HEK293T (cell line): Measurements from ENCODE around the gene BET1.

Source experiments
- CTCF ChIA-PET: fragments of 350-600 bp; formaldehyde crosslinking; extraction: SDS; loops from one replicate; lab custom pipeline; 2021; ENCODE audit warnings: antibody characterized with exemption, inconsistent platforms; lab: Yijun Ruan, JAX
- POLR2A ChIA-PET: fragments of 350-600 bp; formaldehyde crosslinking; extraction: SDS; loops from one replicate; lab custom pipeline; 2020; ENCODE audit warnings: antibody characterized with exemption, inconsistent platforms; lab: Yijun Ruan, JAX
- DNase-seq: peaks from one replicate; pipeline ENCODE4 v3.0.0; 2012; ENCODE audit warnings: mixed read lengths; ENCODE audit errors: extremely low spot score
- ARNT ChIP-seq: fragments of 450-650 bp; IDR thresholded peaks from 2 replicates; pipeline ENCODE4 v1.6.1; 2017; ENCODE audit warnings: mild to moderate bottlenecking
- BHLHE40 ChIP-seq: fragments of 450-650 bp; IDR thresholded peaks from 2 replicates; pipeline ENCODE4 v1.6.1; 2016; ENCODE audit warnings: mild to moderate bottlenecking, moderate library complexity, borderline replicate concordance
- CTBP1 ChIP-seq: fragments of 450-650 bp; IDR thresholded peaks from 2 replicates; pipeline ENCODE4 v1.6.1; 2016; ENCODE audit warnings: borderline replicate concordance
- ELF4 ChIP-seq: fragments of 450-650 bp; IDR thresholded peaks from 2 replicates; pipeline ENCODE4 v1.6.1; 2017; ENCODE audit warnings: antibody characterized with exemption
- FOXA1 ChIP-seq: fragments of 450-650 bp; IDR thresholded peaks from 2 replicates; pipeline ENCODE4 v1.6.1; 2016; ENCODE audit warnings: mild to moderate bottlenecking
- FOXK2 ChIP-seq: fragments of 450-650 bp; IDR thresholded peaks from 2 replicates; pipeline ENCODE4 v1.6.1; 2016; ENCODE audit warnings: mild to moderate bottlenecking
- FOXM1 ChIP-seq: fragments of 450-650 bp; IDR thresholded peaks from 2 replicates; pipeline ENCODE4 v1.6.1; 2017; ENCODE audit warnings: mild to moderate bottlenecking, borderline replicate concordance
- HDGF ChIP-seq: fragments of 450-650 bp; IDR thresholded peaks from 2 replicates; pipeline ENCODE4 v1.6.1; 2017; ENCODE audit warnings: antibody characterized with exemption, borderline replicate concordance
- L3MBTL2 ChIP-seq: fragments of 450-650 bp; conservative IDR thresholded peaks from 2 replicates; pipeline ENCODE4 v1.6.1; 2016; ENCODE audit warnings: mild to moderate bottlenecking
- LEF1 ChIP-seq: fragments of 450-650 bp; IDR thresholded peaks from 2 replicates; pipeline ENCODE4 v1.6.1; 2017; ENCODE audit warnings: mild to moderate bottlenecking, borderline replicate concordance
- NFRKB ChIP-seq: fragments of 450-650 bp; IDR thresholded peaks from 2 replicates; pipeline ENCODE4 v1.6.1; 2016; ENCODE audit warnings: mild to moderate bottlenecking, moderate library complexity
- PKNOX1 ChIP-seq: fragments of 450-650 bp; IDR thresholded peaks from 2 replicates; pipeline ENCODE4 v1.6.1; 2016
- SP1 ChIP-seq: fragments of 450-650 bp; IDR thresholded peaks from 2 replicates; pipeline ENCODE4 v1.6.1; 2017
- SUZ12 ChIP-seq: fragments of 450-650 bp; IDR thresholded peaks from 2 replicates; pipeline ENCODE4 v1.6.1; 2016; ENCODE audit warnings: mild to moderate bottlenecking
- TARDBP ChIP-seq: fragments of 450-650 bp; IDR thresholded peaks from 2 replicates; pipeline ENCODE4 v1.6.1; 2016
- ZNF384 ChIP-seq: fragments of 450-650 bp; IDR thresholded peaks from 2 replicates; pipeline ENCODE4 v1.6.1; 2016

BET1 gene

GRCh38 chr7:93955304-93955703 is 48.9 kb downstream of the BET1 start:
- no peak for DNase-seq
- POLR2A ChIA-PET, result no interaction called here
- CTCF ChIA-PET, result no interaction called here
- no peak for TF ChIP-seq HDGF
- TF ChIP-seq ELF4, result no peak
- no peak for TF ChIP-seq CTBP1

- CTCF ChIA-PET, result no interaction called here
- DNase-seq, result no peak
- TF ChIP-seq ARNT (no peak), CTBP1 (no peak), NFRKB (no peak), PKNOX1 (no peak), BHLHE40 (no peak), FOXK2 (no peak), FOXA1 (no peak), FOXM1 (no peak)
- POLR2A ChIA-PET, result no interaction called here
These were observed 54.7 kb downstream of the BET1 start for GRCh38 chr7:93949423-93949822.

GRCh38 chr7:93948873-93949272 is 55.3 kb downstream of the BET1 start:
- no peak for TF ChIP-seq FOXM1
- TF ChIP-seq ZNF384, result no peak
- no peak for TF ChIP-seq ARNT
- no peak for TF ChIP-seq HDGF
- TF ChIP-seq NFRKB, result no peak
- POLR2A ChIA-PET, result no interaction called here
- DNase-seq, result no peak
- CTCF ChIA-PET, result no interaction called here

GRCh38 chr7:93948106-93948505 is 56.0 kb downstream of the BET1 start:
- CTCF ChIA-PET, result no interaction called here

GRCh38 chr7:93945756-93946535 is 58.2 kb downstream of the BET1 start:
- ChIA-PET POLR2A (interaction anchor here (0.6 kb wide), 1 partner anchor 626 kb away, joined by 3 read pairs; no protein-coding TSS in a partner anchor), CTCF (no interaction called here)
- no peak for TF ChIP-seq ARNT
- TF ChIP-seq ZNF384, result no peak
- TF ChIP-seq ELF4, result no peak
- no peak for TF ChIP-seq BHLHE40
- no peak for TF ChIP-seq SUZ12
- TF ChIP-seq SP1, result no peak
- TF ChIP-seq NFRKB, result no peak
- TF ChIP-seq L3MBTL2, result no peak
- no peak for TF ChIP-seq LEF1
- no peak for TF ChIP-seq FOXK2
- no peak for TF ChIP-seq FOXM1
- TF ChIP-seq TARDBP, result no peak
- no peak for TF ChIP-seq HDGF
- TF ChIP-seq FOXA1, result no peak
- TF ChIP-seq PKNOX1, result no peak
- TF ChIP-seq CTBP1, result no peak
- no peak for DNase-seq

More at GRCh38 chr7:93948106-93948505, 56.0 kb downstream of the BET1 start:
- DNase-seq, result no peak
- TF ChIP-seq L3MBTL2 (no peak), FOXK2 (no peak), PKNOX1 (no peak), HDGF (no peak), ARNT (no peak), SUZ12 (no peak), ELF4 (no peak), FOXA1 (no peak), SP1 (no peak), TARDBP (no peak), LEF1 (no peak), BHLHE40 (no peak), NFRKB (no peak)
- POLR2A ChIA-PET, result no interaction called here

GRCh38 chr7:93945083-93945482 is 59.1 kb downstream of the BET1 start:
- POLR2A ChIA-PET, result interaction anchor here (0.6 kb wide), 1 partner anchor 627 kb away, joined by 3 read pairs; no protein-coding TSS in a partner anchor
- CTCF ChIA-PET, result no interaction called here
- TF ChIP-seq ARNT (no peak), SP1 (no peak), ELF4 (no peak), NFRKB (no peak), SUZ12 (no peak), BHLHE40 (no peak), PKNOX1 (no peak), L3MBTL2 (no peak), TARDBP (no peak), CTBP1 (no peak)
- no peak for DNase-seq
